Stimulated activated CD4-positive, alpha-beta T cell treated with anti-CD3 and anti-CD28 coated beads, TNF-alpha, amount 100 ng/mL, for 48 hours (primary cell): ENCODE measurements around the gene NAGK.
A peak's percentile ranks its signal among the peaks of the same experiment; 100 is the strongest.
"Not testable (repeated sequence)": the region's sequence is repeated elsewhere in the genome, so short reads cannot be mapped to it uniquely, and the experiment has no call there.

Experiments used
- DNase-seq, 3 donors: peaks; one replicate each; pipeline ENCODE4 v3.0.0-alpha.2; 2020; ENCODE audit warnings: low read depth in 3 of 3

Gene NAGK

DNA sequence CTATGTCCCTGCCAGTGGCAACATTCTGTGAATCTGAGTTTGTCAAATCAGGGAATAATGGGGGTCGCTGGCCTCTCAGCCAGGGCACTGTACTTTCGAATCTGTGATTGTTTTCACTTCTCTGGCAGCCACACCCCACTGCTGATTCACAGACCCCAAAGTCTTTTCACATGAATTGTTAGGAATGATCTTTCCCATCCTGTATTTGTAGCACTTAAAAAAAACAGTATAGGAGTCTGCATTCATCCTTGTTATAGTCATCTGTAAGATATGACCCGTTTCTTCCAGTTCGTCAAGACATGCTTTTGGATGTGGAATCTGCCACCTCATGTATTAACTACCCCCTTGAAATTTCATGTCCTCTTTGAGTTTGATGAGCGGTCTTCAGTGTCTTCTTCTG, 928 bp downstream of the NAGK start:
- DNase-seq = no peak

DNA sequence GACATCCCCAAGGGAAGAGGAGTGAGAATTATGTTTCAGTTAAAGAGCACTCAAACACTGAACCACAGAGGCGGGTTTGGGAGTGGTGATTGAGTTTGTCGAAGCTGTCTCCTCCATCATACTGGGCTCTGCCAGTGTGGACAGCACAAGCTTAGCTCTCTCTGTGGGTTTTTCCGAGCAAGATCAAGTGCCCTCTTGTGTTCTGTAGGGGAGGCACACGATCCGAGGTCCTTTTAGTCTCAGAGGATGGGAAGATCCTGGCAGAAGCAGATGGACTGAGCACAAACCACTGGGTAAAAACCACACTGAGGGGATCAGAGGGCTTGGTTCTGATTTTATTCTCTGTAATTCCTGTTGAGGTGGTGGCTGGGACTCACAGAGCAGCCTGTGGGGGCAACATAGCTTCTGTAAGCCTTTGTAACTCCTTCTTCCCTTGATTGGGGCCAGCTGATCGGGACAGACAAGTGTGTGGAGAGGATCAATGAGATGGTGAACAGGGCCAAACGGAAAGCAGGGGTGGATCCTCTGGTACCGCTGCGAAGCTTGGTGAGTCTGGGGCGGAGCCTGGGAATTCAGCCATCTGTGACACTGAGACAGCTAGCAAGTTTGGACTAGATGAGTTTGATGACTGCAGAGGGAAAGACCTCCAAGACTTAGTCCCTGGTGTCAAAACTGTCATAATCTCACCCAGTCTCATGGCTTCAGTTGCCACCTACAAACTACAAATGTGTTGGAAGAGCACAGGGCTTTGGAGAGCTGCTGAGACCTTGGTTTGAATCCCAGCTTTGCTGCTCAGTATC, 2.0 kb downstream of the NAGK start:
- no peak for DNase-seq

GRCh38 chr2:71071681-71072398, 3.4 kb downstream of the NAGK start:
- peak; percentile 33 to 41 (median 39) for DNase-seq

DNA sequence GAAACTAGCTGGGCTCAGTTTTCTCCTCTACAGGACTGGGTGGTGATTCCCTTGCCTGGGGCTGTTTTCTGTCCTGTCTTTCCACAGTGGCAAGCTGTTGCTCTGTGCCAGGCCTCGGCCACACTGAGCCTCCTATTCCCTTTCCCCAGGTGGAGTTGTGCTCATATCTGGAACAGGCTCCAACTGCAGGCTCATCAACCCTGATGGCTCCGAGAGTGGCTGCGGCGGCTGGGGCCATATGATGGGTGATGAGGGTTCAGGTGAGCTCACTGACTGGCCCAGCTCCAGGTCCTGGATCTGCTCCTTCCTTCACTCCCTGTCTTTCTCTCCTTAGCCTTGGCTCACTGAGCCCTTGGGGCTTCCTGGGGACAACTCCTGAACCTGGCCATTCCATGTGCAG, 4.0 kb downstream of the NAGK start:
- no peak for DNase-seq

DNA sequence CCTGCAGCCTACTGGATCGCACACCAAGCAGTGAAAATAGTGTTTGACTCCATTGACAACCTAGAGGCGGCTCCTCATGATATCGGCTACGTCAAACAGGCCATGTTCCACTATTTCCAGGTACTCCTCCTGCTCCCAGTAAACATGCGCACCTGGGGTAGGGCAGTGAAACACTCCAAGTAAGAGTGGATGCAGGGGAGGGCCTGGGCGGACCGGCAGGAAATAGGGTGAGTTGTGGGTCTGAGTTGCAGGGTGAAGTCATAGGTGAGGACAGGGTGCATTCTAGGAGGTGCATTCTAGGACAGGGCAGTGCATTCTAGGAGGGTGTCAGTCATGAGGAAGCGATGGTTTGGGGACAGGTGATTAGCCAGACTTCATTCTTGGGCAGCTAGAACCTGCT, 5.0 kb downstream of the NAGK start:
- DNase-seq = no peak

DNA sequence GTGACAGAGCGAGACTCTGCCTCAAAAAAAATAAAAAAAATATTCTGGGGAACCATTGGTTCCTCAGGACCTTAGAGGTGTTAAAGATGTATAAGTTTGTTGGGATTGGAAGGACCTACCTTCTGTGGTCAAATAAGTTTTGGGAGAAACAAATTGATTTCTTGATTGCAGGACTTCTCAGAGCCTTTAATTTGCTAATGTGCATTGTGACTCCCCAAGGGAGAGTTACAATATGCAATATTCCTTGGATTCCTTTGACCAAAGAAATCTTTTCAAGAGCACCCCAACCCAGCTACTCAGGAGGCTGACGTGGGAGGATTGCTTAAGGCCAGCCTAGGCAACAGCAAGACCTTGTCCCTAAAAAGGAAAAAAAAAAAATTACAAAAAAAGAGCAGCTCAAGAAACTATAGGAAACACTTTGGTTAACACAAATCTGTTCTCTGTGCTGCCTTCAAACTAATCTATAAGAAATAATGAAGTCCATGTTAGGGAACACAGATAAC, 6.5 kb downstream of the NAGK start:
- no peak for DNase-seq

DNA sequence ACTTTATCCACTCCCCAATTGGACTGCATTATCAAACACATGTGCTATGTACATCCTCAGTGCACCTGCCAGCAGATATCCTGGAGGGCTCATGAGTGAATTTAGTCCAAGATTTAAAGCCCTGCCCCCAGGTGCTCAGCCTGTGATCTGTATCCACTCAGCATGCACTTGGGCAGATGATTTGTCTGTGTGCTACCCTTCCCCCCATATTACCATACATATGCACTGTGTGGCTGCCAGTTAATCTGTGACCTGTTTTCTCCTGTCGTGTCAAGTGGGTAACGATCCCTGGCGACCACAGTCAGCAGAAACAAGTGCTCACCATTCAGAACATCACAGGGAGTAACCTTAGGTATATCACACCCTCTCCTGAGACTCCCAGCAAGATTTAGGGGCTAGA, 10.2 kb downstream of the NAGK start:
- DNase-seq = no peak

GRCh38 chr2:71082402-71083252, 14.2 kb downstream of the NAGK start:
- peak; percentile 27 to 50 (median 39) for DNase-seq

DNA sequence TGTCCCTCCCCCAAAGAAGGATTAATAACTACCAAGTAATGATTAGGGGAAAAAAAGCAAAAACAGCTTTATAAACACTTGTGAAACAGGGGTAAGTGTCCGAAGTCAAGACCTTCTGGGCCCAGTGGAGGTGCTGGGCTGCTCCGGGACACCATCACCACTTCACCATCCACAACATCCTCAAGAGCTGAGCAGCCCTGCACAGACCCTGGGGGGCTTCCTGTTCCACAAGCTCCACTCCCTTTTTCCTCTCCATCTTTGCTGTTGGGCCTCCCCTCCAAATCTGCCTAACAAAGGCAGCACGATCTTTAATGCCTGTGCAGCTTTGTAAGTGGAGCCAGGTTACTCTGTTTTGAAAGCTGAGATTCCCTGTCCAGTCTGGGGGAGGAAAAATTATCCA, 14.8 kb downstream of the NAGK start:
- DNase-seq = not testable (repeated sequence)

- DNase-seq = not testable (repeated sequence)
These were observed 15.4 kb downstream of the NAGK start for GRCh38 chr2:71083752-71084312.

DNA sequence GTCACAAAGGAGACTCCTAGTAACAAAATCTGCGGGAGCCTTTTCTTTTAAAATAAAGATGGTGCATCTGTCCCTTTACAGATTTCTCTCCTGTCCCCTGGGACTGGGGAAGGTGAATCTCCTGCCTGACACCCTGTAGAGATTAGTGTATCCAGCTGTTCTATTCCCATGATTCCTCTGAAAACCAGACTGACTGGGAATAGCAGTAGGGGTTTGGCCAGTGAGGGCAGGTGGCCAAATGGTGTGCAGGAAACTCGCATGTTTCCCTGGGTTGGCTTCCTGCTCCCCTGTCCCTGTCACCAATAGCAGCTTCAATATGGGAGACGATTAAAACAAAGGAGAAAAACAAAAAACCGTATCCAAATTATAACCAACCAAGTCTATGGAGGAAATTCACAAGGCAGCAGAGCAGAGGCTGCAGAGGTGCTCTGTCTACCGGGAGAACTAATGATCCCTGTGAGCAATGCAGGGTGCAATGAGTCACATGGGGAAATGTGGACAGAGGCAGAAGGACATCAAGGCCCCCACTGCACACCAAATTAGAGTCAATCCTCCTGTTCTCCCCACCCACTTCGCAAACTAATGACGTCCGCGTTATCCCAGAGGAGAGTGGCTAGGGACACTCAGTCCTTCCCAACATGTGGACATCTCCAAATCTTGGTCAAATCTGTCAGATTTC, 17.0 kb downstream of the NAGK start:
- DNase-seq = not testable (repeated sequence)

DNA sequence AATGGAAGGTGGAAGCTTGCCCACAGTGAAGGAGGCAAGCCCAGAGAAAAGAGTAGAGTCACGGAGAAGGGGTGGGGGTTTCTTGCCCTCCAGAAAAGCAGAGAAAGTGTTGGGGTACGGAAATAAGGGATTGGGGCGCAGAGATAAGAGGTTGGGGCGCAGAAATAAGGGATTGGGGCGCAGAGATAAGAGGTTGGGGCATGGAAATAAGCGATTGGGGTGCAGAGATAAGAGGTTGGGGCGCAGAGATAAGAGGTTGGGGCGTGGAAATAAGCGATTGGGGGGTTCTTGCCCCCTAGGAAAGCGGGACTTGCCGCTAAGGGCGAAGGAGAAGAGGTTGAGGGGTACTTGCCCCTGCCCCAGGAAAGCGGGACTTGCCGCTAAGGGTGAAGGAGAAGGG, 21.0 kb downstream of the NAGK start:
- DNase-seq = not testable (repeated sequence)

DNA sequence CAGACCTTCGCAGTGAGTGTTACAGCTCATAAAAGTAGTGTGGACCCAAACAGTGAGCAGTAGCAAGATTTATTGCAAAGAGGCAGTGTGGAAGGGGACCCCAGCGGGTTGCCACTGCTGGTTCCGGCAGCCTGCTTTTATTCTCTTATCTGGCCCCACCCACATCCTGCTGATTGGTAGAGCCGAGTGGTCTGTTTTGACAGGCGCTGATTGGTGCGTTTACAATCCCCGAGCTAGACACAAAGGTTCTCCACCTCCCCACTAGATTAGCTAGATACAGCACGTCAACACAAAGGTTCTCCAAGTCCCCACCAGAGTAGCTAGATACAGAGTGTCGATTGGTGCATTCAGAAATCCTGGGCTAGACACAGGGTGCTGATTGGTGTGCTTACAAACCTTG, 23.4 kb downstream of the NAGK start:
- DNase-seq = not testable (repeated sequence)

DNA sequence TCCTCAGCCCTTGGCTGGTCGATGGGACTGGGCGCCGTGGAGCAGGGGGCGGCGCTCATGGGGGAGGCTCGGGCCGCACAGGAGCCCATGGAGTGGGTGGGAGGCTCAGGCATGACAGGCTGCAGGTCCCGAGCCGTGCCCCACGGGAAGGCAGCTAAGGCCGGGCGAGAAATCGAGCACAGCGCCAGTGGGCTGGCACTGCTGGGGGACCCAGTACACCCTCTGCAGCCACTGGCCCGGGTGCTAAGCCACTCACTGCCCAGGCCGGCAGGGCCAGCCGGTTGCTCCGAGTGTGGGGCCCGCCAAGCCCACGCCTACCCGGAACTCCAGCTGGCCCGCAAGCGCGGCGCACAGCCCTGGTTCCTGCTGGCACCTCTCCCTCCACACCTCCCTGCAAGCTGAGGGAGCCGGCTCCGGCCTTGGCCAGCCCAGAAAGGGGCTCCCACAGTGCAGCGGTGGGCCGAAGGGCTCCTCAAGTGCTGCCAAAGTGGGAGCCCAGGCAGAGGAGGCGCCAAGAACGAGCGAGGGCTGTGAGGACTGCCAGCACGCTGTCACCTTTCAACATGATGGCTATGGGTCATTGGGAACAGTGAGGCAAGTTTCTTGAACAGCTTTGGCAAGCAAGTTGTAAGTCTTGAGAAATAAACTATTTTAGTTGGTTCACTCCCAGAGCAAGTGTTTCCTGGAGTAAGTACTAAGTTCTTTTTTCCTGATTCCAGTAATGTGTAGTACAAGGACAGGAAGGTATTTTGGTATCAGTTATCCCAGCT, 24.2 kb downstream of the NAGK start:
- not testable (repeated sequence) for DNase-seq

GRCh38 chr2:71100195-71100964, 31.9 kb downstream of the NAGK start:
- DNase-seq = peak; percentile 19 to 31 (median 22)

DNA sequence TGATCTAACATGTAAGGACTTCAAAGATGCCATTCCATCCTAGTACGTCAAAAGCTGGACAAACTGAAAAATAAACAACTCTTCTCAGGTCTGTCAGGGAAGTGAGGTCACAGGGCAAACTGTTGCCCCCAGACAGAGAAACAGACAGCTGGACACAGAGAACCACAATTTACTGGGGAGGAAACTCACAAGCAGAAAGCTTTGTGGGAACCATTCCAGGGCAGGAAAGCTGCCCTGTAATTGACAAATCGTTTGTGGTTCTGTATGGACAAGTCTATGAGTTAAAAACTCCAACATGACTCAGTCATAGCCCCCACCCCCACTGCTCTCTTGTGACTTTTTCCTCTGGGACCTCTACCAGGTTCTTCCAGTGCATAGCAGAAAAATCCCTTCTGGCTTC, 33.2 kb downstream of the NAGK start:
- no peak for DNase-seq

- DNase-seq = no peak
These were observed 34.7 kb downstream of the NAGK start for GRCh38 chr2:71102981-71103681.

DNA sequence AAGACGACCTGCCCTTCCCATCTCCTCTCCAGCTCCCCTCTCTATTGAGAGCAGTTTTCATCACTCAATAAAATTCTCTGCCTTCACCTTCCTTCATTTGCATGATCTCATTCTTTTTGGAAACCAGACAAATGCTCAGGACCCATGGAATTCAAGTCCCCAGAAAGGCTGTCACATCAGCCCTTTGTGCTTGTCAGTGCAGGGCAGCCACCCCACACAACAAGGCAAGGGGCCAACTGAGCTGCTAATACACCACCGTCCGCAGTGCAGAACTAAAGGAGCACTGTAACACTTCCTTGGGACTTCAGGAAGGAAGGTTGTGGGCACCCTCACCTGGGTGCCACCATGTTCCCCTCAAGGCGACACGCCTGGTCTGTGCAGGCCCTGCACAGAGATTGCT, 35.4 kb downstream of the NAGK start:
- DNase-seq = no peak

DNA sequence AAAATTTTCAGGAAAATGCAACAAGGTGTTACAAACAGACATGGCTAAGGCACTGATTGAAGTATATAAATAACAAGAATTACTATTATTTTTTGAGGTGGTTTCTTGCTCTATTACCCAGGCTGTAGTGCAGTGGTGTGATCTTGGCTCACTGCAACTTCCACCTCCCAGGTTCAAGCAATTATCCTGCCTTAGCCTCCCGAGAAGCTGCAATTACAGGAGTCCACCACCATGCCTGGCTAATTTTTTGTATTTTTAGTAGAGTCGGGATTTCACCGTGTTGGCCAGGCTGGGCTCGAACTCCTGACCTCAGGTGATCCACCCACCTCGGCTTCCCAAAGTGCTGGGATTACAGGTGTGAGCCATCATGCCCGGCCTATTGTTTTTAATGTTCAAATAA, 38.0 kb downstream of the NAGK start:
- not testable (repeated sequence) for DNase-seq
